Breast epithelium (tissue), 4 donors: Measurements from ENCODE around the gene DUS2. TPM values are rescaled to one million over a fixed set of nuclear protein-coding genes. Genes with fewer than 3 reads are reported as not detected.

ENCODE experiments used
- DNase-seq, 2 donors: peaks; one replicate each; pipeline ENCODE4 v3.0.0-alpha.2; 2019; ENCODE audit warnings: low spot score in 2 of 2
- H3K27ac ChIP-seq, 2 donors: fragments of 200-600 bp; sonication (generic) in 1 of 2; one replicate each; pipeline ENCODE4 v1.5.1; 2016 to 2019; ENCODE audit warnings: mild to moderate bottlenecking in 1 of 2
- H3K27me3 ChIP-seq, 2 donors: fragments of 200-600 bp; sonication (generic) in 1 of 2; one replicate each; pipeline versions ENCODE4 v1.5.1 to v1.6.0; 2017 to 2019; ENCODE audit warnings: control low read depth in 1 of 2, mild to moderate bottlenecking in 1 of 2
- H3K36me3 ChIP-seq: fragments of 200-600 bp; one replicate; pipeline ENCODE4 v1.5.1; 2019
- H3K4me1 ChIP-seq, 2 donors: fragments of 200-600 bp; sonication (generic); one replicate each; pipeline ENCODE4 v1.5.1; 2016 to 2019; ENCODE audit warnings: control low read depth in 1 of 2
- H3K4me3 ChIP-seq, 3 donors: fragments of 200-600 bp; sonication (generic); 1 replicate in 2 of 3; 2 replicates in 1 of 3; pipeline ENCODE4 v1.5.1; 2016 to 2019; ENCODE audit warnings: mild to moderate bottlenecking in 3 of 3, moderate library complexity in 2 of 3
- H3K9me3 ChIP-seq, 2 donors: fragments of 200-600 bp; sonication (generic) in 1 of 2; one replicate each; pipeline ENCODE4 v1.5.1; 2016 to 2019; ENCODE audit warnings: control low read depth in 1 of 2
- CTCF ChIP-seq, 3 donors: fragments of 450-650 bp; IDR thresholded peaks; one replicate each; pipeline ENCODE4 v1.5.1; 2016 to 2017; ENCODE audit warnings: antibody characterized with exemption in 3 of 3, mild to moderate bottlenecking in 3 of 3, moderate library complexity in 3 of 3
- POLR2A ChIP-seq: fragments of 450-650 bp; IDR thresholded peaks from one replicate; pipeline ENCODE4 v1.6.1; 2016; ENCODE audit warnings: antibody characterized with exemption, mild to moderate bottlenecking, moderate library complexity
- POLR2AphosphoS5 ChIP-seq, 3 donors: sonication (generic); formaldehyde crosslinking; IDR thresholded peaks; one replicate each; pipeline ENCODE4 v1.6.1; 2017; ENCODE audit warnings: antibody characterized with exemption in 3 of 3
- intact Hi-C: fragments of 100-400 bp; cut with DNase I; formaldehyde crosslinking; loops from one replicate; pipeline ENCODE4 v1.15.1; 2023; ENCODE audit warnings: low total_unique reads
- total RNA-seq, 3 donors: library from RNA; depleted of rRNA; stranded (reverse); fragments of >200 nt; gene quantifications; one replicate each; pipeline ENCODE4 v1.1.0, GENCODE V29; 2016

DUS2 gene
- total RNA-seq, 3 donors from 2014 or later = 6.9 to 10.5 (median 7.7) TPM

- H3K4me1 ChIP-seq = no peaks in the 10 kb centered on the region
- H3K36me3 ChIP-seq = no peaks in the 10 kb centered on the region
- DNase-seq = no peak
- intact Hi-C loops = loop anchor here (10.0 kb wide), 2 partner anchors 173 to 233 kb away; partner anchors contain the start of gene EDC4
- TF ChIP-seq POLR2AphosphoS5 (IDR thresholded peaks at IDR 0.05) = no peak
- TF ChIP-seq POLR2A = no peak
- TF ChIP-seq CTCF (IDR thresholded peaks at IDR 0.05) = no peak
- H3K4me3 ChIP-seq = no peak overlapping the region
- no peaks in the 10 kb centered on the region for H3K27me3 ChIP-seq
- no peaks in the 10 kb centered on the region for H3K9me3 ChIP-seq
- no peak overlapping the region for H3K27ac ChIP-seq
Measured at GRCh38 chr16:68047987-68048386, 24.9 kb downstream of the DUS2 start.

- Histone ChIP-seq H3K27me3 (no peaks in the 10 kb centered on the region), H3K4me1 (no peaks in the 10 kb centered on the region), H3K4me3 (no peak overlapping the region), H3K36me3 (no peaks in the 10 kb centered on the region), H3K27ac (no peak overlapping the region), H3K9me3 (no peaks in the 10 kb centered on the region)
- TF ChIP-seq POLR2AphosphoS5 (IDR thresholded peaks at IDR 0.05) = no peak
- intact Hi-C loops = loop anchor here (10.0 kb wide), 2 partner anchors 175 to 235 kb away; partner anchors contain the start of gene EDC4
- DNase-seq = no peak
Measured at GRCh38 chr16:68049449-68049848, 26.4 kb downstream of the DUS2 start.

GRCh38 chr16:68055395-68055794 lies 32.3 kb downstream of the DUS2 start:
- no peak overlapping the region for H3K4me3 ChIP-seq
- no peak for TF ChIP-seq POLR2AphosphoS5 (IDR thresholded peaks at IDR 0.05)
- TF ChIP-seq POLR2A = no peak
- TF ChIP-seq CTCF (IDR thresholded peaks at IDR 0.05) = no peak
- H3K27me3 ChIP-seq = no peaks in the 10 kb centered on the region
- no peak overlapping the region for H3K27ac ChIP-seq
- no peaks in the 10 kb centered on the region for H3K9me3 ChIP-seq
- intact Hi-C loops = no loop called here
- H3K4me1 ChIP-seq = no peaks in the 10 kb centered on the region
- DNase-seq = no peak
- no peaks in the 10 kb centered on the region for H3K36me3 ChIP-seq

- H3K4me1 ChIP-seq = no peaks in the 10 kb centered on the region
- no peaks in the 10 kb centered on the region for H3K27me3 ChIP-seq
- TF ChIP-seq POLR2AphosphoS5 (IDR thresholded peaks at IDR 0.05) (no peak), CTCF (IDR thresholded peaks at IDR 0.05) (no peak), POLR2A (no peak)
- no peak overlapping the region for H3K4me3 ChIP-seq
- H3K9me3 ChIP-seq = no peaks in the 10 kb centered on the region
- H3K27ac ChIP-seq = no peak overlapping the region
- no peaks in the 10 kb centered on the region for H3K36me3 ChIP-seq
- intact Hi-C loops = no loop called here
- DNase-seq = no peak
Measured at GRCh38 chr16:68059804-68060203, 36.7 kb downstream of the DUS2 start.

GRCh38 chr16:68061396-68061795 lies 38.3 kb downstream of the DUS2 start:
- intact Hi-C loops = no loop called here

More at GRCh38 chr16:68061396-68061795, 38.3 kb downstream of the DUS2 start:
- TF ChIP-seq CTCF (IDR thresholded peaks at IDR 0.05) = no peak
- TF ChIP-seq POLR2AphosphoS5 (IDR thresholded peaks at IDR 0.05) = no peak
- no peak for TF ChIP-seq POLR2A
- Histone ChIP-seq H3K4me3 (no peak overlapping the region), H3K27me3 (no peaks in the 10 kb centered on the region), H3K36me3 (no peaks in the 10 kb centered on the region), H3K4me1 (no peaks in the 10 kb centered on the region), H3K9me3 (no peaks in the 10 kb centered on the region), H3K27ac (no peak overlapping the region)
- DNase-seq = no peak
